CD4-positive, alpha-beta T cell (primary cell): Measurements from ENCODE around the gene HSD3B7. TPM values are rescaled to one million over a fixed set of nuclear protein-coding genes. Genes with fewer than 3 reads are reported as not detected.

ENCODE experiments used
- ATAC-seq: fragments of 200-7000 bp; cut with Tn5 transposase; one replicate; pipeline ENCODE4 v1.10.0; 2022; ENCODE audit warnings: mild to moderate bottlenecking; ENCODE audit not compliant: poor library complexity
- CTCF ChIA-PET: fragments of 350-600 bp; sonication (Branson Sonifier 250); formaldehyde crosslinking; loops from one replicate; lab custom pipeline; 2021; ENCODE audit warnings: antibody characterized with exemption, inconsistent platforms; lab: Charles Lee
- POLR2A ChIA-PET: fragments of 350-600 bp; sonication (Branson Sonifier 250); formaldehyde crosslinking; loops from one replicate; lab custom pipeline; 2021; ENCODE audit warnings: antibody characterized with exemption, inconsistent platforms; lab: Charles Lee
- DNase-seq, 14 experiments: peaks; one replicate each; pipeline ENCODE4 v3.0.0-alpha.2; 2013 to 2020; ENCODE audit warnings: mixed read lengths in 2 of 14
- H3K27ac ChIP-seq, 2 donors: one replicate each; pipeline versions ENCODE4 v1.5.1 to v1.7.0; 2013; ENCODE audit warnings: low read length in 2 of 2, low read depth in 1 of 2, mild to moderate bottlenecking in 1 of 2
- H3K27me3 ChIP-seq, 2 experiments: 1 replicate in 1 of 2; 2 replicates in 1 of 2; pipeline versions ENCODE4 v1.6.1 to v1.7.0; 2013; ENCODE audit warnings: low read length in 2 of 2, control low read depth in 1 of 2, mild to moderate bottlenecking in 1 of 2, moderate library complexity in 1 of 2; ENCODE audit not compliant: insufficient read depth in 2 of 2, control insufficient read depth in 1 of 2
- H3K36me3 ChIP-seq: one replicate; pipeline ENCODE4 v1.6.1; 2013; ENCODE audit warnings: low read length, control low read depth; ENCODE audit not compliant: insufficient read depth
- H3K4me1 ChIP-seq: one replicate; pipeline ENCODE4 v1.6.1; 2013; ENCODE audit warnings: low read length, control low read depth; ENCODE audit not compliant: insufficient read depth
- H3K4me3 ChIP-seq: one replicate; pipeline ENCODE4 v1.5.1; 2013; ENCODE audit warnings: mild to moderate bottlenecking, low read length, moderate library complexity
- H3K9me3 ChIP-seq, 2 experiments: 1 replicate in 1 of 2; 2 replicates in 1 of 2; pipeline versions ENCODE4 v1.6.1 to v1.7.0; 2013; ENCODE audit warnings: low read length in 2 of 2, mild to moderate bottlenecking in 2 of 2, control low read depth in 1 of 2, moderate library complexity in 1 of 2; ENCODE audit not compliant: control insufficient read depth in 1 of 2, insufficient read depth in 1 of 2
- H3K27ac Mint-ChIP-seq: one replicate; pipeline ENCODE4 v1.8.0; 2020; ENCODE audit warnings: mixed read lengths
- H3K27me3 Mint-ChIP-seq: one replicate; pipeline ENCODE4 v1.8.0; 2021; ENCODE audit warnings: mixed read lengths
- H3K36me3 Mint-ChIP-seq: one replicate; pipeline ENCODE4 v1.8.0; 2021; ENCODE audit warnings: low read depth, mixed read lengths
- H3K4me1 Mint-ChIP-seq: one replicate; pipeline ENCODE4 v1.8.0; 2021; ENCODE audit warnings: low read depth, mixed read lengths
- H3K4me3 Mint-ChIP-seq: one replicate; pipeline ENCODE4 v1.8.0; 2020; ENCODE audit warnings: mild to moderate bottlenecking, mixed read lengths
- H3K9me3 Mint-ChIP-seq: one replicate; pipeline ENCODE4 v1.8.0; 2020; ENCODE audit warnings: mixed read lengths
- CTCF ChIP-seq: fragments of 200-600 bp; IDR thresholded peaks from one replicate; pipeline ENCODE4 v1.8.0; 2022; ENCODE audit warnings: antibody characterized with exemption, mild to moderate bottlenecking
- intact Hi-C, 2 experiments: fragments of 100-400 bp; cut with DNase I in 1 of 2; cut with micrococcal nuclease in 1 of 2; formaldehyde crosslinking; loops; one replicate each; pipeline versions ENCODE4 v1.15.1 to v1.9.0; 2023 to 2025; cut with DNase I, micrococcal nuclease
- total RNA-seq, 174 experiments: library from RNA in 2 of 174; stranded (reverse) in 2 of 174; gene quantifications; one replicate each; pipeline ENCODE4 v1.2.3 and lab custom pipeline; 2021 to 2026

Gene HSD3B7
- total RNA-seq, 2 experiments from 2014 or later, result 0.11 TPM; not detected in 1

DNA sequence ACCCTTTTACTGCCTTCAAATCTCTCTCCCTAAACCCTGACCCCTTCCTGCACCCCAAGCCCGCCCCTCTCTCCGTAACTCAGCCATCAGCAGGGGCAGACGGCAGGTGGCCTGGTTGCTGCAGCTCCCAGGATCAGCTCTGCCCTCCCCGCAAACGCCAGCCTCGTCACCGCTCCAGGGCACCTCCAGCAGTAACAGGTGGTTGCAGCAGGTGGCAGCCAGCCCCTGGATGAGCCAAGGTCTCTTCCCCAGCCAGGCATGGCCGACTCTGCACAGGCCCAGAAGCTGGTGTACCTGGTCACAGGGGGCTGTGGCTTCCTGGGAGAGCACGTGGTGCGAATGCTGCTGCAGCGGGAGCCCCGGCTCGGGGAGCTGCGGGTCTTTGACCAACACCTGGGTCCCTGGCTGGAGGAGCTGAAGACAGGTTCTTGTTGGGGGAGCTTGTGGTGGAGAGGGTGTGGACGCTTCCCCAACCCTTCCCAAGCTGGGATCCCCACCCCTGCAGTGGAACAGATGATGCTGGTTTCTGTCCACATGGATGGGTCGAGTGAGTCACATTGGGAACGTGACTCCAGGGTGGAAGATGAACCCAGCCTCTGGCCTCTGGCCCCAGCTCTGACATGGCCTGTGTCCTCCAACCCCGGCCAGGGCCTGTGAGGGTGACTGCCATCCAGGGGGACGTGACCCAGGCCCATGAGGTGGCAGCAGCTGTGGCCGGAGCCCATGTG is 558 bp downstream of the HSD3B7 start:
- Histone ChIP-seq H3K9me3 (no peaks in the 10 kb centered on the region), H3K36me3 (peaks cover 32% of the 10 kb centered on the region), H3K4me1 (peaks cover 13% of the 10 kb centered on the region), H3K27me3 (no peaks in the 10 kb centered on the region), H3K27ac (no peak overlapping the region), H3K4me3 (no peak overlapping the region)
- Mint-ChIP-seq H3K36me3 (peaks cover 29% of the 10 kb centered on the region), H3K4me1 (no peaks in the 10 kb centered on the region), H3K27ac (no peak overlapping the region), H3K4me3 (no peak overlapping the region), H3K27me3 (no peaks in the 10 kb centered on the region), H3K9me3 (no peaks in the 10 kb centered on the region)
- DNase-seq, result peak in 2 of 14 experiments; percentile 22 to 43
- intact Hi-C loops, result loop anchor here (1.0 to 10.0 kb wide), 10 partner anchors 47 to 883 kb away; partner anchors contain the start of genes STX4 (in 1 of the 2) and VKORC1 (in 1 of the 2)
- ChIA-PET POLR2A (interaction anchor here (0.9 to 2.2 kb wide), 7 partner anchors 11 to 888 kb away, joined by 3 to 8 read pairs (median 3); partner anchors contain the start of genes KAT8, VKORC1, ZNF267 and ZNF646), CTCF (interaction anchor here (0.8 to 3.9 kb wide), 7 partner anchors 11 to 458 kb away, joined by 3 to 26 read pairs (median 5); partner anchors contain the start of genes ZNF646, ZNF668 and ZNF843)
- TF ChIP-seq CTCF, result no peak
- ATAC-seq, result peak; percentile 43

- no peak overlapping the region for H3K27ac ChIP-seq
- peaks cover 13% of the 10 kb centered on the region for H3K4me1 ChIP-seq
- no peaks in the 10 kb centered on the region for H3K27me3 ChIP-seq
- H3K9me3 Mint-ChIP-seq, result no peaks in the 10 kb centered on the region
- H3K4me3 ChIP-seq, result no peak overlapping the region
- H3K36me3 Mint-ChIP-seq, result peaks cover 24% of the 10 kb centered on the region
- intact Hi-C loops, result loop anchor here (5.0 to 10.0 kb wide), 4 partner anchors 308 to 708 kb away; no protein-coding TSS in a partner anchor
- ATAC-seq (no peak), DNase-seq (no peak)
- H3K27ac Mint-ChIP-seq, result no peak overlapping the region
- POLR2A ChIA-PET, result interaction anchor here (0.9 to 2.2 kb wide), 2 partner anchors 131 to 887 kb away, joined by 3 to 8 read pairs; partner anchors contain the start of genes KAT8 and ZNF267
- no peaks in the 10 kb centered on the region for H3K27me3 Mint-ChIP-seq
- H3K36me3 ChIP-seq, result peaks cover 25% of the 10 kb centered on the region
- TF ChIP-seq CTCF, result no peak
- no peak overlapping the region for H3K4me3 Mint-ChIP-seq
- CTCF ChIA-PET, result interaction anchor here (0.8 to 3.9 kb wide), 4 partner anchors 11 to 156 kb away, joined by 3 to 26 read pairs (median 6); no protein-coding TSS in a partner anchor
- no peaks in the 10 kb centered on the region for H3K9me3 ChIP-seq
- no peaks in the 10 kb centered on the region for H3K4me1 Mint-ChIP-seq
These were observed 1.4 kb downstream of the HSD3B7 start for GRCh38 chr16:30986129-30986991.

- Mint-ChIP-seq H3K4me1 (no peaks in the 10 kb centered on the region), H3K4me3 (no peak overlapping the region), H3K9me3 (no peaks in the 10 kb centered on the region), H3K27me3 (no peaks in the 10 kb centered on the region), H3K36me3 (peaks cover 14% of the 10 kb centered on the region), H3K27ac (no peak overlapping the region)
- CTCF ChIA-PET, result no interaction called here
- POLR2A ChIA-PET, result no interaction called here
- no peak for TF ChIP-seq CTCF
- Histone ChIP-seq H3K9me3 (no peaks in the 10 kb centered on the region), H3K4me3 (no peak overlapping the region), H3K4me1 (peaks cover 13% of the 10 kb centered on the region), H3K27ac (no peak overlapping the region), H3K27me3 (no peaks in the 10 kb centered on the region), H3K36me3 (peaks cover 21% of the 10 kb centered on the region)
- intact Hi-C loops, result loop anchor here (5.0 to 10.0 kb wide), 4 partner anchors 307 to 707 kb away; no protein-coding TSS in a partner anchor
- ATAC-seq, result no peak
- no peak for DNase-seq
These were observed 2.7 kb downstream of the HSD3B7 start for GRCh38 chr16:30987581-30988190.
